ENCODE data around the gene ARR3.
"Not testable (repeated sequence)": the region's sequence is repeated elsewhere in the genome, so short reads cannot be mapped to it uniquely, and the experiment has no call there.

Gene ARR3

DNA sequence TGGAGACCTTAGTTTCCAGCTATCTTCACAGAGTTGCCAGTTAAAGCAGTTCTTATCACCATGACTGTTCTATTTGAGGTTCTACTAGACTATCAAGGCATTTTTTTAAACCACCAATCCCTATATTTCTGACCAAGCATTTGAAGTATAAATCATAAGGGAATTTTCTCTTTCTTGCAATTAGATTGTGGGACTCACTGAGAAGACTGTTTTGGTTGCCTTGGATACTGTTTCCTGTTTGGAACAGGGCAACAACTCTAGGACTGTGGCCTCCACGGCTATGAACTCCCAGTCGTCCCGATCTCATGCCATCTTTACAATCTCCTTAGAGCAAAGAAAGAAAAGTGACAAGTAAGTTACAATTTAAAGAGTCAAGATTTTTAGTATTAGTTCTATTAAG, 33.6 kb downstream of the ARR3 start:
- Mint-ChIP-seq H3K36me3 (ENCODE audit: low read depth) (peaks cover 39% of the 10 kb centered on the region), H3K27me3 (ENCODE audit: low read depth, poor library complexity) (no peaks in the 10 kb centered on the region)

DNA sequence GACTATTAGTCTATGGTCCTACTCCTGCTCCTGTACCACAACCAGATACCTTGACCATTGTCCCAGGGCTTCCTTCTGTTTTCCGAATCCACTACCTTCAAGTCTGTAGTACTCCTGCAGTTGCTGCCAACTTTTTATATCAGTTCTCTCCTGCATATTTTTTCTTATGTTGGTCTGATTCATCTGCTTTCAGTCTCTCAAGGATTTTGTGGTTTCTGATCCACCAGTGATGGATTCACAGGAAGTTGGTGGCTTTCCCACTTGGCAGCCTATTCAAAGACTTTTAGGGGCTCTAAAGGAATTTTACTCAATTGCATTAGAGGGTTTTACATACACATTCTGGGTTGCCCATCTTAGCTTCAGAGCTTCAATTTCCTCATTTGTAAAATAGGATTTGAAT, 45.4 kb downstream of the ARR3 start:
- Mint-ChIP-seq H3K36me3 (ENCODE audit: low read depth) (peaks cover 45% of the 10 kb centered on the region), H3K27ac (no peak overlapping the region), H3K27me3 (ENCODE audit: low read depth, poor library complexity) (peaks cover 4% of the 10 kb centered on the region), H3K9me3 (peaks cover 37% of the 10 kb centered on the region), H3K4me1 (no peaks in the 10 kb centered on the region), H3K4me3 (no peak overlapping the region)
- TF ChIP-seq, protein P1, sequence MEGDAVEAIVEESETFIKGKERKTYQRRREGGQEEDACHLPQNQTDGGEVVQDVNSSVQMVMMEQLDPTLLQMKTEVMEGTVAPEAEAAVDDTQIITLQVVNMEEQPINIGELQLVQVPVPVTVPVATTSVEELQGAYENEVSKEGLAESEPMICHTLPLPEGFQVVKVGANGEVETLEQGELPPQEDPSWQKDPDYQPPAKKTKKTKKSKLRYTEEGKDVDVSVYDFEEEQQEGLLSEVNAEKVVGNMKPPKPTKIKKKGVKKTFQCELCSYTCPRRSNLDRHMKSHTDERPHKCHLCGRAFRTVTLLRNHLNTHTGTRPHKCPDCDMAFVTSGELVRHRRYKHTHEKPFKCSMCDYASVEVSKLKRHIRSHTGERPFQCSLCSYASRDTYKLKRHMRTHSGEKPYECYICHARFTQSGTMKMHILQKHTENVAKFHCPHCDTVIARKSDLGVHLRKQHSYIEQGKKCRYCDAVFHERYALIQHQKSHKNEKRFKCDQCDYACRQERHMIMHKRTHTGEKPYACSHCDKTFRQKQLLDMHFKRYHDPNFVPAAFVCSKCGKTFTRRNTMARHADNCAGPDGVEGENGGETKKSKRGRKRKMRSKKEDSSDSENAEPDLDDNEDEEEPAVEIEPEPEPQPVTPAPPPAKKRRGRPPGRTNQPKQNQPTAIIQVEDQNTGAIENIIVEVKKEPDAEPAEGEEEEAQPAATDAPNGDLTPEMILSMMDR (IDR thresholded peaks at IDR 0.05): no peak
- DNase-seq: no peak

More for the DNA sequence above, 33.6 kb downstream of the ARR3 start:
- TF ChIP-seq, protein P1 (IDR thresholded peaks at IDR 0.05): no peak
- Mint-ChIP-seq H3K9me3 (peaks cover 33% of the 10 kb centered on the region), H3K4me3 (no peak overlapping the region), H3K4me1 (no peaks in the 10 kb centered on the region), H3K27ac (no peak overlapping the region)
- no peak for DNase-seq

GRCh38 chrX:70322784-70323183, 54.6 kb downstream of the ARR3 start:
- TF ChIP-seq, protein P1 (IDR thresholded peaks at IDR 0.05): no peak
- H3K36me3 Mint-ChIP-seq (ENCODE audit: low read depth): peaks cover 19% of the 10 kb centered on the region
- H3K4me3 Mint-ChIP-seq: no peak overlapping the region
- H3K27me3 Mint-ChIP-seq (ENCODE audit: low read depth, poor library complexity): peaks cover 2% of the 10 kb centered on the region
- no peak for DNase-seq
- H3K27ac Mint-ChIP-seq: no peak overlapping the region
- peaks cover 21% of the 10 kb centered on the region for H3K9me3 Mint-ChIP-seq
- no peaks in the 10 kb centered on the region for H3K4me1 Mint-ChIP-seq

- not testable (repeated sequence) for H3K4me3 Mint-ChIP-seq
Observed at GRCh38 chrX:70323628-70324027, 55.5 kb downstream of the ARR3 start.

DNA sequence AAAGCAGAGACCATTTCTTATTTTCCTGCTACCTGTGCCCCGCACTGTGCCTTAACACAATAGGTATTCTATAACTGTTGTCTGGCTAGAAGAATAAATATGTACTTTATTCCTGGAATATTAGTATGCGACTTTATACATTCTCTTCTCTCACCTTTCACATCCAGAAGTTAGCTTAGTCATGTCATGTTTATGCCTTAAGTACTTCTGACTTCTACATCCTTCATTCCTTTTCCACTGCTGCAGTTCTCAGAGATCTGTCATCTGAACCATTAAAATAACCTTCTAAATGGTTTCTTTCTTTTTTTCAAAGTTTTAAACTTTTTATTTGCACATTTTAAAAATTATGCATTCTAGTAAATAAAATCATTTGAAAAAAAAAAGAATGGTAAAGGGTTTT, 56.2 kb downstream of the ARR3 start:
- TF ChIP-seq, protein P1 (IDR thresholded peaks at IDR 0.05): no peak
- no peak for DNase-seq
- Mint-ChIP-seq H3K36me3 (ENCODE audit: low read depth) (peaks cover 13% of the 10 kb centered on the region), H3K9me3 (peaks cover 21% of the 10 kb centered on the region), H3K27me3 (ENCODE audit: low read depth, poor library complexity) (peaks cover 2% of the 10 kb centered on the region), H3K4me3 (no peak overlapping the region), H3K27ac (no peak overlapping the region), H3K4me1 (no peaks in the 10 kb centered on the region)

More at GRCh38 chrX:70323628-70324027, 55.5 kb downstream of the ARR3 start:
- H3K27ac Mint-ChIP-seq; DNase-seq; H3K27me3 Mint-ChIP-seq (ENCODE audit: low read depth, poor library complexity); H3K4me1 Mint-ChIP-seq: not testable (repeated sequence)
- peaks cover 21% of the 10 kb centered on the region for H3K9me3 Mint-ChIP-seq
- peaks cover 13% of the 10 kb centered on the region for H3K36me3 Mint-ChIP-seq (ENCODE audit: low read depth)

GRCh38 chrX:70331161-70331560, 63.0 kb downstream of the ARR3 start:
- Mint-ChIP-seq H3K36me3 (ENCODE audit: low read depth) (peaks cover 25% of the 10 kb centered on the region), H3K4me3 (no peak overlapping the region), H3K27ac (no peak overlapping the region), H3K27me3 (ENCODE audit: low read depth, poor library complexity) (no peaks in the 10 kb centered on the region), H3K9me3 (peaks cover 7% of the 10 kb centered on the region), H3K4me1 (no peaks in the 10 kb centered on the region)
- TF ChIP-seq, protein P1 (IDR thresholded peaks at IDR 0.05): no peak
- DNase-seq: no peak

Measured in nephron progenitor cell (in vitro differentiated cells).